AG09319 (cell line): ENCODE data around the gene PRRG2.
"Not testable (repeated sequence)": the region's sequence is repeated elsewhere in the genome, so short reads cannot be mapped to it uniquely, and the experiment has no call there.

Experiments
- DNase-seq: peaks from one replicate; pipeline ENCODE4 v3.0.0-alpha.2; 2010; ENCODE audit warnings: low read depth; ENCODE audit errors: extremely low read depth
- CTCF ChIP-seq: IDR thresholded peaks from 2 replicates; pipeline ENCODE4 v1.5.1; 2011; ENCODE audit warnings: low read depth, mild to moderate bottlenecking, inconsistent platforms, low read length, moderate library complexity

PRRG2 gene

GRCh38 chr19:49614096-49614833 is 33.1 kb downstream of the PRRG2 start:
- no peak; the same call in 1 of the 2 replicates for TF ChIP-seq CTCF
- no peak for DNase-seq

GRCh38 chr19:49615861-49616260 is 34.7 kb downstream of the PRRG2 start:
- no peak for DNase-seq
- TF ChIP-seq CTCF, result no peak

DNA sequence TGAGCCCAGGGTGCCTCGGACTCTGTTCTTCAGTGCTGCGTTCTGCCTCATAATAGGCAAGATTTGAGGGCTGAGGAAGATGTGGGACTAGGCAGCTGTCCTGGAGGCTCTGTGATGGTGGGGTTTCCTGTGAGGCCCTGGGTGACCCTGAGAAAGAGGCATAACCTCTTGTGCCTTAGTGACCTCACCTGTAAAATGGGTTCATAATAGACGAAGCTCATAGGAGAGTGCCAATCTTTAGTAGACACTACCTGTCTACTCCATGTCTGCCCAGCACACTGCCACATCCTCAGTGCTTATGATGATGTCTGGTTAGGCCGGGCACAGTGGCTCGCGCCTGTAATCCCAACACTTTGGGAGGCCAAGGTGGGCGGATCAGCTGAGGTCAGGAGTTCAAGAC is 35.4 kb downstream of the PRRG2 start:
- no peak for DNase-seq

DNA sequence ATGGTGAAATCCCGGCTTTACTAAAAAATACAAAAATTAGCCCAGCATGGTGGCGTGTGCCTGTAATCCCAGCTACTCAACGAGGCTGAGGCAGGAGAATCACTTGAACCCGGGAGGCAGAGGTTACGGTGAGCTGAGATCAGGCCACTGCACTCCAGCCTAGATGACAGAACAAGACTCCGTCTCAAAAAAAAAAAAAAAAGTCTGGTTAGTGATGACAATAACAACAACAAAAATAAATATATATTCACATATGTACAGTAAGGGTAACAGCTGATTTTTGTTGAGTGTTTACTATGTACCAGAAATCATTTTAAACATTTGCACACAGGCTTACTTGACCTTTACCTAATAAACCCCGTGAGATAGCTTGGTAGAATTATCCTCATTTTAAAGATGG is 35.8 kb downstream of the PRRG2 start:
- TF ChIP-seq CTCF, result no peak

More for the DNA sequence above, 35.4 kb downstream of the PRRG2 start:
- no peak for TF ChIP-seq CTCF

DNA sequence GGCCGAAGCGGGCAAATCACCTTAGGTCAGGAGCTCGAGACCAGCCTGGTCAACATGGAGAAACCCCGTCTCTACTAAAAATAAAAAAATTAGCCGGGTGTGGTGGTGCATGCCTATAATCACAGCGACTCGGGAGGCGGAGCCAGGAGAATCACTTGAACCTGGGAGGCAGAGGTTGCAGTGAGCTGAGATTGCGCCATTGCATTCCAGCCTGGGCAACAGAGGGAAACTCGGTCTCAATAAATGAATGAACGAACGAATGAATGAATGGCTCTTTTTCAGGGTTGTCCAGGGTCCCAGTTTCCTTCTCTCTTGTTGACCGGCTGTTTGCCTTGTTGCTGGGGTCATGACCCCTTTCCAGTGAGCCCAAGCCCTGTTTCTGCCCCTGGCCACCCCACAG is 36.7 kb downstream of the PRRG2 start:
- not testable (repeated sequence) for DNase-seq

More for the DNA sequence above, 35.8 kb downstream of the PRRG2 start:
- DNase-seq, result no peak

DNA sequence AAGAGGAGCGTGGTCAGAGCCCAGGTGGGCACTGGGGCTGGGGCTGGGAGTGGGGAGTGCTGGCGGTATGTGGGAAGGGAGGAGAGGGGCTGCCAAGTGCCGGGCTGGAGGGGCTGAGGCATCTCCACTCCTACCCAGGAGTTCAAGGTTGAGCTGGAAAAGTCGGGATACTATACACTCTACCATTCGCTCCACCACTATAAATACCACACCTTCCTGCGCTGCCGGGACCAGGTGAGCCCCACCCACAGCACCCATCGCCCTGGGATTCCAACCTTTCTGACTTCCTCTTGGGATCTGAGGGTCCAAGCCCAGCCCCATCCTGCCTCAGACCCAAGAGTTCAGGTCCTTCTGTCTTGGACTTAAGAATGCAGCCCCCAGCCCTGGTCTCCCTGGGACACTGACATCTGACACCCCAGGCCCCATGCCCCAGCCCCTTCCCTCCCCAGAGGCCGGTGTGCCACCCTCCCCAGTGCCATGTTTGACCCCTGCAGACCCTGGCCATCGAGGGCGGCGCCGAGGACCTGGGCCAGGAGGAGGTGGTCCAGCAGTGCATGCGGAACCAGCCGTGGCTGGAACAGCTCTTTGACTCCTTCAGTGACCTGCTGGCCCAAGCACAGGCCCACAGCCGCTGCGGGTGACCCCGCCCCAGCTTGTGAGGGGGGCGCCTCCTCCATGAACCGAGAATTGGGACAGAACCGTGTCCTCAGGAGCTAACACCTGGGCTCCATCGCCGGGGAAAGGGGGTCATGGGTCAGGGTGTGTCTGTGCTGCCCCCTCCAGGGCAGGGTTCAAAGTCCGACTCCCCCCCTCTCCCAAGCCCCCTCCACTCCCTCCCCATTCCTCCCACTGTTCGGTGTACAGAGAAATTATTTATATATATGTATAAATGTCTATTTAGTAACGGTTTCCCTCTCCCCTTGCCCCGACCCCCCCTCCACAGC is 44.1 kb downstream of the PRRG2 start:
- DNase-seq, result no peak
- no peak for TF ChIP-seq CTCF

GRCh38 chr19:49626226-49626625 is 45.1 kb downstream of the PRRG2 start:
- no peak for TF ChIP-seq CTCF
- DNase-seq, result no peak
